ENCODE results near the gene HCFC1R1. TPM values are rescaled to one million over a fixed set of nuclear protein-coding genes. Genes with fewer than 3 reads are reported as not detected.

HCFC1R1 gene
- total and polyA plus RNA-seq, 2 experiments from 2014 or later = 30.2 to 192 TPM

DNA sequence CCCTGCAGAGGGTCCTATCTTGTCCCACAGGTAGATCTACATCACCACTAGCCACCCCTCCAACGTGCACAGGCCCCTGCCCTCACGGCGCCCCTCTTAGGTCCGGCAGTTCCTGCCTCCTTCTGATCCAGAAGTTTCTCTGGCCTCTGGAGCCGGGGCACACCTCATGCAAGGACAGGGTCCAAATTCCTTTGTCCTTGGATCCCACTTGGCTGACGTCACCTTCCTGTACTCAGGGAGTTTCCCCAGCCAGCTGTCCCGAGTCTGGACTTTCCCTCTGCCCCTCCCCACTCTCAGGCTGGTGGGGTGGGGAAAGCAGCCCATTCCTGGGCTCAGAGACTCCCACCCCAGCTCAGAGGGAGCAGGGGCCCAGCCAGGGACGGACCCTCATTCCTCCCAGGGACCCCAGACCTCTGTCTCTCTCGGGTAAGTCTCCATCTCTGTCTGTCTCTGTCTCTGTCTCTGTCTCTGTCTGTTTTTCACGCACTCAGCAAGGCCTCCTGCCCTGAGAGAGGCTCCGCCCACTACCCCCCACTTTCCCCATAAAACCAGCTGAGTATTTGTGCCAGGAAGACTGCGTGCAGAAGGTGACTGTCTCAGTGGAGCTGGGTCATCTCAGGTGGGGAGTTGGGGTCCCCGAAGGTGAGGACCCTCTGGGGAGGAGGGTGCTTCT, 41.5 kb upstream of the HCFC1R1 start, which contains the start of gene IL32:
Gene IL32, plus strand, starts transcription at position 572 of the 673 bp plus-strand sequence. CDS start 172 bp downstream, outside the sequence.
- Histone ChIP-seq H3K9me2 (ENCODE audit: insufficient read depth) (no peaks in the 10 kb centered on the region), H3K4me2 (no peak within 1 kb of the TSS), H4K20me1 (replicated peaks; ENCODE audit: insufficient read depth) (no peaks in the 10 kb centered on the region), H3K4me1 (ENCODE audit: insufficient read depth) (peaks cover 6% of the 10 kb centered on the region), H3K79me2 (replicated peaks; ENCODE audit: insufficient read depth) (no peaks in the 10 kb centered on the region), H3K27me3 (ENCODE audit: insufficient read depth) (0 out of 2 replicates have a peak, but pooled peaks cover 4% of the 10 kb centered on the region), H3F3A (replicated peaks; ENCODE audit: low read depth) (peaks cover 4% of the 10 kb centered on the region; the same call in 1 of the 2 replicates), H3K36me3 (ENCODE audit: insufficient read depth) (no peaks in the 10 kb centered on the region), H3K27ac (ENCODE audit: low read depth) (no peak within 1 kb of the TSS), H3K4me3 (no peak within 1 kb of the TSS), H2AFZ (peak within 1 kb of the TSS; percentile 76; the same call in 1 of the 2 replicates)
- H3K4me1 Mint-ChIP-seq = peaks cover 24% of the 10 kb centered on the region
- peaks cover 25% of the 10 kb centered on the region for H3K27me3 Mint-ChIP-seq (ENCODE audit: insufficient read depth, low read depth, poor library complexity)
- no peak within 1 kb of the TSS; the same call in 2 of the 3 replicates for H3K4me3 Mint-ChIP-seq
- H3K9me3 Mint-ChIP-seq = no peaks in the 10 kb centered on the region; the same call in 2 of the 3 replicates
- H3K27ac Mint-ChIP-seq = no peak within 1 kb of the TSS
- DNase-seq (ENCODE audit: low spot score) = no peak
- no peaks in the 10 kb centered on the region; the same call in 2 of the 3 replicates for H3K36me3 Mint-ChIP-seq (ENCODE audit: low read depth)
- TF ChIP-seq, protein P1, sequence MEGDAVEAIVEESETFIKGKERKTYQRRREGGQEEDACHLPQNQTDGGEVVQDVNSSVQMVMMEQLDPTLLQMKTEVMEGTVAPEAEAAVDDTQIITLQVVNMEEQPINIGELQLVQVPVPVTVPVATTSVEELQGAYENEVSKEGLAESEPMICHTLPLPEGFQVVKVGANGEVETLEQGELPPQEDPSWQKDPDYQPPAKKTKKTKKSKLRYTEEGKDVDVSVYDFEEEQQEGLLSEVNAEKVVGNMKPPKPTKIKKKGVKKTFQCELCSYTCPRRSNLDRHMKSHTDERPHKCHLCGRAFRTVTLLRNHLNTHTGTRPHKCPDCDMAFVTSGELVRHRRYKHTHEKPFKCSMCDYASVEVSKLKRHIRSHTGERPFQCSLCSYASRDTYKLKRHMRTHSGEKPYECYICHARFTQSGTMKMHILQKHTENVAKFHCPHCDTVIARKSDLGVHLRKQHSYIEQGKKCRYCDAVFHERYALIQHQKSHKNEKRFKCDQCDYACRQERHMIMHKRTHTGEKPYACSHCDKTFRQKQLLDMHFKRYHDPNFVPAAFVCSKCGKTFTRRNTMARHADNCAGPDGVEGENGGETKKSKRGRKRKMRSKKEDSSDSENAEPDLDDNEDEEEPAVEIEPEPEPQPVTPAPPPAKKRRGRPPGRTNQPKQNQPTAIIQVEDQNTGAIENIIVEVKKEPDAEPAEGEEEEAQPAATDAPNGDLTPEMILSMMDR (conservative IDR thresholded peaks at IDR 0.05; ENCODE audit: low read depth in 2 of 2) = no peak
- TF ChIP-seq NANOG (IDR thresholded peaks at IDR 0.05; ENCODE audit: borderline replicate concordance) (no peak), EZH2phosphoT487 (IDR thresholded peaks at IDR 0.05; ENCODE audit: unreplicated experiment) (no peak), ETS1 (IDR thresholded peaks at IDR 0.05) (no peak), JUNB (IDR thresholded peaks at IDR 0.05; ENCODE audit: unreplicated experiment) (no peak), ZNF114 (CRISPR knock-in tag; IDR thresholded peaks at IDR 0.05) (no peak), POLR2AphosphoS5 (IDR thresholded peaks at IDR 0.05; ENCODE audit: low read depth) (no peak)
- ATAC-seq = peak; percentile 16

- no peaks in the 10 kb centered on the region for H3K9me3 Mint-ChIP-seq
- peak; percentile 57 for DNase-seq (ENCODE audit: low spot score)
- peaks cover 24% of the 10 kb centered on the region for H3K4me1 Mint-ChIP-seq
- H3K27me3 Mint-ChIP-seq (ENCODE audit: insufficient read depth, low read depth, poor library complexity) = peaks cover 31% of the 10 kb centered on the region
- Histone ChIP-seq H3K27ac (ENCODE audit: low read depth) (peak overlapping the region; percentile 60; the same call in 1 of the 2 replicates), H4K20me1 (replicated peaks; ENCODE audit: insufficient read depth) (no peaks in the 10 kb centered on the region), H3K4me1 (ENCODE audit: insufficient read depth) (peaks cover 14% of the 10 kb centered on the region), H3K4me3 (no peak overlapping the region), H3K9me2 (ENCODE audit: insufficient read depth) (no peaks in the 10 kb centered on the region), H3K79me2 (replicated peaks; ENCODE audit: insufficient read depth) (no peaks in the 10 kb centered on the region), H3K36me3 (ENCODE audit: insufficient read depth) (no peaks in the 10 kb centered on the region), H3K27me3 (ENCODE audit: insufficient read depth) (0 out of 2 replicates have a peak, but pooled peaks cover 4% of the 10 kb centered on the region), H2AFZ (0 out of 2 replicates have a peak overlapping the region, but pooled peaks have one; percentile 39), H3F3A (replicated peaks; ENCODE audit: low read depth) (peaks cover 9% of the 10 kb centered on the region; the same call in 1 of the 2 replicates), H3K4me2 (no peak overlapping the region)
- no peak overlapping the region for H3K4me3 Mint-ChIP-seq
- no peaks in the 10 kb centered on the region; the same call in 2 of the 3 replicates for H3K36me3 Mint-ChIP-seq (ENCODE audit: low read depth)
- H3K27ac Mint-ChIP-seq = no peak overlapping the region
- ATAC-seq = no peak
- TF ChIP-seq, protein P2, sequence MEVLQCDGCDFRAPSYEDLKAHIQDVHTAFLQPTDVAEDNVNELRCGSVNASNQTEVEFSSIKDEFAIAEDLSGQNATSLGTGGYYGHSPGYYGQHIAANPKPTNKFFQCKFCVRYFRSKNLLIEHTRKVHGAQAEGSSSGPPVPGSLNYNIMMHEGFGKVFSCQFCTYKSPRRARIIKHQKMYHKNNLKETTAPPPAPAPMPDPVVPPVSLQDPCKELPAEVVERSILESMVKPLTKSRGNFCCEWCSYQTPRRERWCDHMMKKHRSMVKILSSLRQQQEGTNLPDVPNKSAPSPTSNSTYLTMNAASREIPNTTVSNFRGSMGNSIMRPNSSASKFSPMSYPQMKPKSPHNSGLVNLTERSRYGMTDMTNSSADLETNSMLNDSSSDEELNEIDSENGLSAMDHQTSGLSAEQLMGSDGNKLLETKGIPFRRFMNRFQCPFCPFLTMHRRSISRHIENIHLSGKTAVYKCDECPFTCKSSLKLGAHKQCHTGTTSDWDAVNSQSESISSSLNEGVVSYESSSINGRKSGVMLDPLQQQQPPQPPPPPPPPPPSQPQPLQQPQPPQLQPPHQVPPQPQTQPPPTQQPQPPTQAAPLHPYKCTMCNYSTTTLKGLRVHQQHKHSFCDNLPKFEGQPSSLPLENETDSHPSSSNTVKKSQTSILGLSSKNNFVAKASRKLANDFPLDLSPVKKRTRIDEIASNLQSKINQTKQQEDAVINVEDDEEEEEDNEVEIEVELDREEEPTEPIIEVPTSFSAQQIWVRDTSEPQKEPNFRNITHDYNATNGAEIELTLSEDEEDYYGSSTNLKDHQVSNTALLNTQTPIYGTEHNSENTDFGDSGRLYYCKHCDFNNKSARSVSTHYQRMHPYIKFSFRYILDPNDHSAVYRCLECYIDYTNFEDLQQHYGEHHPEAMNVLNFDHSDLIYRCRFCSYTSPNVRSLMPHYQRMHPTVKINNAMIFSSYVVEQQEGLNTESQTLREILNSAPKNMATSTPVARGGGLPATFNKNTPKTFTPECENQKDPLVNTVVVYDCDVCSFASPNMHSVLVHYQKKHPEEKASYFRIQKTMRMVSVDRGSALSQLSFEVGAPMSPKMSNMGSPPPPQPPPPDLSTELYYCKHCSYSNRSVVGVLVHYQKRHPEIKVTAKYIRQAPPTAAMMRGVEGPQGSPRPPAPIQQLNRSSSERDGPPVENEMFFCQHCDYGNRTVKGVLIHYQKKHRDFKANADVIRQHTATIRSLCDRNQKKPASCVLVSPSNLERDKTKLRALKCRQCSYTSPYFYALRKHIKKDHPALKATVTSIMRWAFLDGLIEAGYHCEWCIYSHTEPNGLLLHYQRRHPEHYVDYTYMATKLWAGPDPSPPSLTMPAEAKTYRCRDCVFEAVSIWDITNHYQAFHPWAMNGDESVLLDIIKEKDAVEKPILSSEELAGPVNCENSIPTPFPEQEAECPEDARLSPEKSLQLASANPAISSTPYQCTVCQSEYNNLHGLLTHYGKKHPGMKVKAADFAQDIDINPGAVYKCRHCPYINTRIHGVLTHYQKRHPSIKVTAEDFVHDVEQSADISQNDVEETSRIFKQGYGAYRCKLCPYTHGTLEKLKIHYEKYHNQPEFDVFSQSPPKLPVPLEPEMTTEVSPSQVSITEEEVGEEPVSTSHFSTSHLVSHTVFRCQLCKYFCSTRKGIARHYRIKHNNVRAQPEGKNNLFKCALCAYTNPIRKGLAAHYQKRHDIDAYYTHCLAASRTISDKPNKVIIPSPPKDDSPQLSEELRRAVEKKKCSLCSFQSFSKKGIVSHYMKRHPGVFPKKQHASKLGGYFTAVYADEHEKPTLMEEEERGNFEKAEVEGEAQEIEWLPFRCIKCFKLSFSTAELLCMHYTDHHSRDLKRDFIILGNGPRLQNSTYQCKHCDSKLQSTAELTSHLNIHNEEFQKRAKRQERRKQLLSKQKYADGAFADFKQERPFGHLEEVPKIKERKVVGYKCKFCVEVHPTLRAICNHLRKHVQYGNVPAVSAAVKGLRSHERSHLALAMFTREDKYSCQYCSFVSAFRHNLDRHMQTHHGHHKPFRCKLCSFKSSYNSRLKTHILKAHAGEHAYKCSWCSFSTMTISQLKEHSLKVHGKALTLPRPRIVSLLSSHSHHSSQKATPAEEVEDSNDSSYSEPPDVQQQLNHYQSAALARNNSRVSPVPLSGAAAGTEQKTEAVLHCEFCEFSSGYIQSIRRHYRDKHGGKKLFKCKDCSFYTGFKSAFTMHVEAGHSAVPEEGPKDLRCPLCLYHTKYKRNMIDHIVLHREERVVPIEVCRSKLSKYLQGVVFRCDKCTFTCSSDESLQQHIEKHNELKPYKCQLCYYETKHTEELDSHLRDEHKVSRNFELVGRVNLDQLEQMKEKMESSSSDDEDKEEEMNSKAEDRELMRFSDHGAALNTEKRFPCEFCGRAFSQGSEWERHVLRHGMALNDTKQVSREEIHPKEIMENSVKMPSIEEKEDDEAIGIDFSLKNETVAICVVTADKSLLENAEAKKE (CRISPR knock-in tag; IDR thresholded peaks at IDR 0.05) = no peak
- TF ChIP-seq POLR2AphosphoS5 (IDR thresholded peaks at IDR 0.05; ENCODE audit: low read depth) (no peak), CREB1 (CRISPR knock-in tag; IDR thresholded peaks at IDR 0.05; ENCODE audit: low read depth) (no peak), EZH2phosphoT487 (IDR thresholded peaks at IDR 0.05; ENCODE audit: unreplicated experiment) (no peak), JUNB (IDR thresholded peaks at IDR 0.05; ENCODE audit: unreplicated experiment) (no peak), ZNF331 (CRISPR knock-in tag; IDR thresholded peaks at IDR 0.05; ENCODE audit: low read depth) (no peak)
Measured at GRCh38 chr16:3063625-3064386, 40.1 kb upstream of the HCFC1R1 start.

Data from GM23338 (cell line).